ENCODE data around the gene RAB11FIP4. TPM values are rescaled to one million over a fixed set of nuclear protein-coding genes. Genes with fewer than 3 reads are reported as not detected.

Gene RAB11FIP4
- total RNA-seq, 1 donor from 2014 or later = 0.07 TPM

DNA sequence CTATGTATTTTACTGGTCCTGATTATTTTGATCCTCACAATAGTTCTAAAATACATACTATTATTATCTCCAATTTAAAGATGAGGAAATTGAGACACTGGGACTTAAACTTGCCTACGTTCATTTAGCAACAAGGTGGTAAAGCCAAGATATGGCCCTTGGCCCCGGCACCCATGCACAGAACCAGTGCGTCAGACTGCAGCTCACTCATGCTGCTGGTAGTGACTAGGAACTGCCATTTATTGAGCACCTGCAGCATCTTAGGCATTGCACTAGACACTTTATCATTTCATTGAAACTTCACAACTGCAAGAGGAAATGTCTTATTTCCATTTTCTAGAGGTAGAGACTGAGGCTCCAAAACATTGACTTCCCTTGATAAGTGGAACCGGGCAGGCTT is 93.3 kb downstream of the RAB11FIP4 start:
- no peak for DNase-seq (ENCODE audit: low read depth, low spot score)

DNA sequence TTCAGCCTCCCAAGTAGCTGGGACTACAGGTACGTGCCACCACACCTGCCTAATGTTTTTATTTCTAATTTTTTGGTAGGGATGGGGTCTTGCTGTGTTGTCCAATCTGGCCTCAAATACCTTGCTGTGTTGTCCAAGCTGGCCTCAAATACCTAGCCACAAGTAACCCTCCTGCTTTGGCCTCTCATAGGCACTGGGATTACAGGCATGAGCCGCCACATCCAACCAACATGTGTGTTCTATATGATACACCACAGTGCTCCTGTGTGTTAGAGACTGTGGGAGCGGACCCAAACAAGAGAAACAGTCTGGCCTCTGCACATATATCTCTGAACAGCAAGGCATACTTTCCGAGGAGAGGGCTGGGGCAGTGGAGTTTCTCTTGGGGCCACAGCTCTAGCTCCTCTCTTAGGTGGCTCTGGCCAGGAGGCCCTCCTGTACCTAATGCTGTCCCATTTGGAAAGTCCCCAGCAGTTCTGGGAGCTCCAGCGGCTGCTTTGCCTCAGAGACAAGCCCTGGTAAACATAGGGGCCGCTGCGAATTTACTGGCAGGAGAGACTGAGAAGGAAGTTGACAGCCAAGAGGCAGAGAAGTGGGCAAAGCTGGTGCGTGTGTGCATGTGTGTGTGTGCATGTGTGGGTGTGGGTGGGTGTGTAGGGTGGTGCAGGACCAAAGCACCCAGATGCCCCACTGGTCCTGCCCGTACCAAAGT is 95.0 kb downstream of the RAB11FIP4 start:
- DNase-seq (ENCODE audit: low read depth, low spot score) = no peak

DNA sequence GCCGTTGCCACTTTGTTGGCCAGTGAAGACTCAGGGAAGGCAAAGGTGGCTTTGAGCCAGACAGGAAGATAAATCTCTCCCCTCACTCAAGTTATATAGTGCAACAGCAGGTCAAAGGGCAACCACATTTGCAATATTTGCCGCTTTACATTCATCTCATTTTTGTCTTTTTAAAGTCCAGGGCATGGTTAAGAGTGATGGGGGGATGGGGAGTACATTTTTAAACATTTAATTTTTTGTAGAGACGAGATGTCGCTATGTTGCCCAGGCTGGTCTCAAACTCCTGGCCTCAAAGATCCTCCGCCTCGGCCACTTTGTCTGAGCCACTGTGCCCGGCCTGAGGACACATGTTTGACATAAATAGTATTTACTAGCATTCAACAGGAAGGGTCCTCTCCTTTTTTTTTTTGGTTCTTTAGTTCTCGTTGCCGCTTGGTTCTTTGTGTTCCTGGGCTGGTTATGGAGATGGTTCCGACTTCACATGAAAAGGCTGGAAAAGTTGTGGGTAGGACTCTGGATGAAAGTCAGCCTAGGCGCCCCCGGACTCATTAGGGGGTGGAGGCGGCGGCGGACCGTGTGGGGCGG is 95.7 kb downstream of the RAB11FIP4 start:
- DNase-seq (ENCODE audit: low read depth, low spot score) = no peak

DNA sequence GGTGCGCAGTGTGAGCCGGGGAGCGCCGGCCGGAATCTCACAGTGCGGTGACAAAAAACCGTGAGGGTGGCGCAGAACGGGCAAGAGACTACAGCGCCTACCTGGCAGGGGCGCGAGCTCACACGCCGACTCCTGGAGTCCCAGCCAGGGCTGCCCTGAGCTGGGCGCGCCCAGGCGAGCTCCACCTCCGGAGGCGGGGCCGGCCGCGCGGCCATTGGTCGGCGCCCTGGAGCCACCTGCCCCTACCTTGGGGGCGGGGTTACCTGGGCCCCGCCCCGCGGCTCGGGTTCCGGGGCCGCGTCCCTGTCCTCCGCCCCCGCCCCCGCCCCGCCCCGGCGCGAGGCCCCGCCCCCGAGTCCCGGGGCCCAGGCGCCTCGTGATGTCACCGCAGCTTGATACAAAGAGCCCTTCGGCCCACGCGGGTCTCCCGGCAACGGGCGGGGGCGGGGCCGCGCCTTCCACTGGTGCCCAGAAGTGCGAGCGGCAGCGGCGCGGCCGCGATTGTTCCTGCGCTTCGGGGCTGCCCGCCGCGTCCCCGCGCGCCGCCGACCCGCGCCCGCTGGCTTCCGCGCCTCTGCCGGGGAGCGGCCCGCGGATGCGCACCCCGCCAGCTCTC is 96.3 kb downstream of the RAB11FIP4 start:
- no peak for DNase-seq (ENCODE audit: low read depth, low spot score)

DNA sequence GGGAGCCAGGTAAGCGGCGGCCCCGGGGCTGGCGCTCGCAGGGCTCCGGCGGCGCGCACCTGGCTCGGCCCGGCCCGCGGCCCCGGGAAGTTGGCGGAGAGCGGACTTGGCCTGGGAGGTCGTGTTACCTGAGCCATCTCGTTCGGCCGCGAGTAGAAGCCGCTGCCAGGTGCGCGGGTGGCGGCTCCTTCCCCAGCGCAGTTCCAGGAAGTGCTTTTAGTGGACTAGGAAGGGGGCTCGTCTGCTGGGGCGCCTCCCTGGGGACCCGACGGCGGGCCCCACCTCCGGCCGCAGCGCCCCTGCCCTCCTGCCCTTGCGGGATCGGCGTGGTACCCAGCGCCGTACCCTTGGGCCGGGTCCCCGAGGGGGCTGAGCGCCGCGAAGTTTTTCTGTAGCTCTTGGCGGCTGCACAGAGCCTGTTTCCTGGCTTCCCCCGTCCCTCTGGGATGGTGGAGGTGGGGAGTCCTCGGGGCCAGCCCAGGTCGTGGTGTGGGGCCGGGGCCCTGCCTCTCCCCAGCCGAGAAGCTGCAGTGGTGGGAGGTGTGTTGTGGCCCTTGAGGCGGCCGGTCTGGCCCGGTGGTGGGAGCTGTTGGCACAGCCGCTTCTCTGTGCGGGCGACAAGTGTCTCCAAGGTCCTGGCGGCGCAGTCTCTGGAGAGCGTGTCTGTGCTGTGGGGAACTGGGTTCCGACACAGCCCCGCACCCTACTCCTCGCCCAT is 96.9 kb downstream of the RAB11FIP4 start:
- DNase-seq (ENCODE audit: low read depth, low spot score) = no peak

DNA sequence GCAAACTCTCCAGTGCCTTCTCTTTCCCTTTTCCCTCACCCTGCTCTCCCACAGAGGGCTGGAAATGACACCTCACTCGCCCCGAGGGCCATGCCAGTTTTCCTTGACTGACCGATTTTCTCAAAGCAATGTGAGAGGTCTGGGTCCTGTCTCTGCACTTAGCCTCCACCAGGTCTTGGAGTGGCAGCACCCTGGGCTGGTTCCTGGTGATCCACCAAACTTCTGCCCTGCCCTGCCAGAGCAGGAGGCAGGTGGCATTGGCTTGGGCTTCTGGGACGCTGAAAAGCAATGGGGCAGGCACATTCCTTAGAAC is 97.5 kb downstream of the RAB11FIP4 start:
- DNase-seq (ENCODE audit: low read depth, low spot score) = no peak

DNA sequence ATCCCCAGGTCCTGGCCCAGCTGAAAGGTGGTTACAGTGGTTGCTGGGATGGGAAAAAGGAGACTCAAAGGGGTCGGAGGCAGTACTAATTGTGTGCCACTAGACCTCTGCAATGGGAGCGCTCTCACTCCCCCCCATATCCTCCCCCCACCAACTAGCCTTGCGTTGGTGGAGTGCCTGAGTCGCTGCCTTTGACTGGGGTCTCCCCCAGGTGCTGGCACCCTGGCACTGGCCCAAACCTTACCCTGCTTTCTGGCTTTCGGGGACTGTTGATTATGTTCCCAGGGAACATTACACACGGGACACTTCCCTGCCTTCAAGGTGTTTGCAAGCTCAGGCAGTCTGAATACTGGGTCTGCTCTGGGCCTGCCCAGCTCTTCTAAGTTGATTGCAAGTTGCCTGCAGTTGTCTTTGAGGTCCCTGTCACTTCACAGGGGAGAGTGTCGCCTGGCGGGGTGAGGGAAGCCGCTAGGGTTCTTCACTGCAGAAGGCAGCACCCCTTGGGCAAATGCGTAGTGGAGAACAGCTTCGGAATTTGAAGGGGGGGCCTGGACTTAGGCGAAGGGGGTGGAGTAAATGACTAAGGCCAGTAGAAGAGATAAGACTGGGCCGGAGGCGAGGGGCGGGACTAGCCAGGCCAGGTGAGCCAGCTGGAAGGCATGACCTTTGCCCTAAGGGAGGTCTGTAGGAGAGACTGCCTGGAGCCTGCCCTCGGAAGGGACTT is 98.0 kb downstream of the RAB11FIP4 start:
- DNase-seq (ENCODE audit: low read depth, low spot score) = no peak

DNA sequence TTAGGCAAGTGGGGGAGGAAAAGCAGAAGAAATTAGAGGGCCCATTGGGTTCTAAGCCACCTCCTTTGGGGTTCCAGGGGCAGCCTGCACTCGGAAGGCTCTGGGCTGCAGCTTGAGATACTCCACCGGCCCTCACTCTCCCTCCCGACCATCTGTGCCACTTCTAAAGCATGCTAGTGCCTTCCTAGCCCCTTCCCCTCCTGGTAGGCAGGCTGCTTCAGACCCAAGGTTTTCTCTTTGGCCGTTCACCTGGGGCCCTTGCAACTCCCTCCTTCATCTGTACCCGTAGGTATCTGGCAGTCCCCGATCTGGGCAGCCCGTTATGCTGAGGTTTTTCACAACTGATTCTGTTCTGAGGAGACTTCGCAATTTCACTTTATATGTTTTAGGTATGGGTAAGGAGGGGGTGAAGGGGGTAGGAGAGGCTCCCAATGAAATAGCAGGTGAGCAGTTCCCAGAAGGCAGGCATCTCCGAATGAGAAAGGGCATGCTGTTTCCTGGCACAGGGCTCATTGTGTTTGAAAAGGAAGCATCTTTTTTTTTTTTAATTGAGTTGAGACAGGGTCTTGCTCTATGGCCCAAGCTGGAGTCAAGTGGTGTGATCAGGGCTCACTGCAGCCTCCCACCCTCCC is 98.7 kb downstream of the RAB11FIP4 start:
- no peak for DNase-seq (ENCODE audit: low read depth, low spot score)

DNA sequence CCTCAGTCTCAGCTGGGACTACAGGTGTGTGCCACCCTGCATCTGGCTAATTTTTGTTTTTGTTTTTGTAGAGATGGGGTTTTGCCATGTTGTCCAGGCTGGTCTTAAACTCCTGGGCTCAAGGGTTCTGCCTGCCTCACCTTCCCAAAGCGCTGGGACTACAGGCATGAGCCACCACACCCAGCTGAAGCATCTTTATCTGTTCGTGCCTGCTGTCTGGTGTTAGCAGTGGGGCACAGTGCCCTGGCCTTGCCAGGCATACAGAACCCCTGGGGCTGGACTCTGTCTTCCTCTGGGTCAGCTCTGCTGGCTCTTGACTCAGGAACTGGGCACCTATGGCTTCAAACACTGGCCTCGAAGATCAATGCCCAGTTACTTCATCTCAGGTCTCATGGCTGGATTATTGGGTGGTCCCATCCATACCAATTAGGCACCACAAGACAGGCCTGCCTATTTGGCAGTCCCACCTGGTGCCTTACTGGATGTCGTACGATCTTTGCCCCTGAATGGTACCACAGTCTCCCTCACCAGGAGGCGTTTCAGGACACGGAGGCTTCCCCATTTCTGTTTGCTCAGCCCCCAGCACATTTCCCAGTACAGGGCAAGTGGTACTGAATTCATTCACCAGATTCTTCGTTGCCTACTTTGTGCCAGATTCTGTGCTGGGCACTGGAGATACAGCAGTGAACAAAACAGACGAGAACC is 99.3 kb downstream of the RAB11FIP4 start:
- DNase-seq (ENCODE audit: low read depth, low spot score) = no peak

DNA sequence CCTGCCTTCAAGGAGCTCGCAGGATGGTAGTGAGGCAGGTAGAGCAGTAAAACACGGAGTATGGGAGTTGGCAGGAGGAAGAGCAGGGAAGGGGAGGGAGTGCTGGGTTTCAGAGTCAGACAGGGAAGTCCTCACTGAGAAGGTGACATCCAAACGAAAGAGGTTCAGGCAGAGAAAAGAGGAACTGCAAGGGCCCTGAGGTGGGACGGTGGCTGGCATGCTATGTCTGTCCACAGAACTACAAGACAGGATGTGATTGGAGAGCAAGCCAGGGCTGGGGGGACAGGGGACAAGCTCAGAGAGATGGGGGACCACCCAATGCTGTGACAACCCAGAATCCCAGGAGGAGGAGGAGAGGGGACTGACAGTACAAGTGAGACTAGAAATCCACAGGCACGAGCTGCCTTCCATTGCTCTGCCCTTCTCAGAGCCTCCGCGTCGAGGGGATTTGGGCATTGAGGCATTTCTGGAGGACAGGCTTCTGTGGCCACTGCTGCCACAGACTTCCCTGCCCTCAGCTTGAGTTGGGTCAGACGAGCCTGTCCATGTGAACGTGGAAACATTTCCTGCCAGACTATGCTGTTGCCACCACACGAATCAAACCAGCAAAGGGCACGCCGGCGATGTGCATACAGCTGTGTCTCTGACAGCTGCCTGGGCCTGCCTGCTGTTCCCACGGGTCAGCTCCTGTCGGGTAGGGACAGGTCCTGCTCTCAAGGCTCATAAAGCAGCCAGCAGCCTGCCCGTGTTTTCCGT is 100.1 kb downstream of the RAB11FIP4 start:
- DNase-seq (ENCODE audit: low read depth, low spot score) = no peak

DNA sequence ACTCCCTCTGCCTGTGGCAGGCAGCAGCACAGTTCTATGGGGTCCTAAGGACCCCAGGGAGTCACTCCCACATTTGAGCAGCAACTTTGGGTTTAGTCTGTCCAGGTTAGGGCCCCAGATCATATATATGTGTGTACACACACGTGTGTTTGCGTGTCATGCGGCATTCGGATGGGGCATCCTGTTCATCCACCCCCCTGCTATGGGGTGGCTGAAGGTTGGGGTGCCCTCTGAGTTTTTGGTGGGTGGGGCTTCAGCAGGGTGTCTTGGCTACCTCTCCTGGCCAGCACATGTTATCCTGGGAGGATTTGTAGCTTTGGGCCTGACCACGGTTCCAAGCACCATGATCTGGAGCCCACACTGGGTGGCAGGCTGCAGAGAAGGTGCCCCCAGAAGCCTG is 100.7 kb downstream of the RAB11FIP4 start:
- no peak for DNase-seq (ENCODE audit: low read depth, low spot score)

DNA sequence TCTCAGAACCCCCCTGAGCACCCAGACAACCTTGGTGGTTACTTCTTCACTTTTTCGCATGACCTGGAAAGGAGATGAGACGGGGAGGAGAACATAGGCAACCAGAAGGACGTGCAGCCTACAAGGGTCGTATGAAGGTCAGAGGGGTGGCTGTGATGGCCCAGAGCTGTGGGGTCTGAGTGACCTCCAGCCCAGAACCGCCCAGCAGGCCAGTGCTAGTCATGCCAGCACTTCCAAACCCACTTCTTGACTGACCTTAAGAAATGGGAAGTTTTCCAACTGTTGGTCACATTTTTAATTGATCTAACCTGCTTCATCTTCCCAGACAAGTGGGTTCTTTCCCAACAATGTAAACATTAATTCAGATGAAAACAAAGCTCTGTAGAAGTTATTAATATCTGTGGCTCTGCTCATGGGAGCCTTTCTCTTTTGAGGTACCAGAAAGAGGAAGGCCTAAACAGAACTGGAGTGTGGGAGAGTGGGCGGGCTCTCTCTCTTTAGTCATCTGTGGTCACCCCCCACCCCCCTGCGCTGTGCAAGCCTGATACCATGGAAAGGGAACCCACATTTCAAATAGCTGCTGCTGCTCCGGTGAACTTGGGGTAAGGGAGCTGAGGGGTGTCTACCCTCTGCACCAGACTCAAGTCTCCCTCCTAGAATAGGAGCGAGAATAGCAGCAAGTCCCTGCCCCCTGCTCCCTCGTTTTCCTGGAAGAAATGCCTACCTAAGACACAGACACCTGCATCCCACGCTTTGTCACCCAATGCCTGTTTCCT is 101.6 kb downstream of the RAB11FIP4 start:
- no peak for DNase-seq (ENCODE audit: low read depth, low spot score)

DNA sequence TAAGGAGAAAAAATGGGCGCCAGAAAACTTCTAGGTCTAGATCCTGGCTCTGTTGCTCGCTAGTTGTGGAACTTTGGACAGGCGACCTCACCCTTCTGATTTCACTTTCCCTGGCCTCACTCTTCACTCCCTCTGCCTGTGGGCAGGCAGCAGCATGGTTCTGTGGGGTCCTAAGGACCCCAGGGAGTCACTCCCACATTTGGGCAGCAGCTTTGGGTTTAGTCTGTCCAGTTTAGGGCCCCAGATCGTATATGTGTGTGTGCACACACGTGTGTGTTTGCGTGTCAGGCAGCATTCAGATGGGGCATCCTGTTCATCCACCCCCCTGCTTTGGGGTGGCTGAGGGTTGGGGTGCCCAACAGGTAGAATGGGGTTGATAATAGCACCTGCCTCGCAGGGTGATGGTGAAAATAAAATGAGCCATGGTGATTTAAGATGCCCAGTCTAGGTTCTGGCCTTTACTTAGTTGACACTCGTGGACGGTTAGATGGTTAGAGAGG is 102.2 kb downstream of the RAB11FIP4 start:
- no peak for DNase-seq (ENCODE audit: low read depth, low spot score)

DNA sequence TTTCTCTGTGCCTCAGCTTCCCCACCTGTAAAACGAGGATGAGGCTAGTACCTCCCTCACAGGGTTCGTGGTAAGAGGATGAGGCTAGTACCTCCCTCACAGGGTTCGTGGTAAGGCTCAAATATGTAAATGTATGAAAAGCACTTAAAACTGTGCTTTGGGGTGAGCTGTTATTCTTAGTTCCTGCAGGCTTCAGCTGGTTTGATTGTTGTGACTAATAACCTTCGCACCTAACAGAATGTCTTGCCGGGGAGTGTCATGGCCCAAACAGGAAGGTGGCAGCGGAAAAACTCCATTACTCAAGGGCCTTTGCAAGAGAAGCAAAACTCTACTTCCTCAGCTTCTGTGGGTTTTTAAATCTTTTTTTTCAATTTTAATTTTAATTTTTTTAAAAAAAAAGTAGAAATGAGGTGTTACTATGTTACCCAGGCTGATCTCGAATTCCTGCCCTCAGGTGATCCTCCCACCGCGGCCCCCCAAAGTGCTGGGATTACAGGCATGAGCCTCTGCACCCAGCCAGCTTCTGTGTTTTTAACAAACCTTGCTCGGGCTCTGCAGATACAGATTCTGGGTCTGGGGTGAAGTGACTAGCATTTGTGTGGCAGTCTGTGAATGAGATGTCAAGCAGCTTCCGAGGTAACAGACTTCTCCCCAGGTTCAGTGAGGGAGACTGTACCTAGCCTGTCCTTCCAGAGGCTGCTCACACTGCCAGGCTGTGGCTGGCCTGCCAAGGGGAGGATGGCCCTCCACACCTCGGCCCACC is 103.0 kb downstream of the RAB11FIP4 start:
- no peak for DNase-seq (ENCODE audit: low read depth, low spot score)

DNA sequence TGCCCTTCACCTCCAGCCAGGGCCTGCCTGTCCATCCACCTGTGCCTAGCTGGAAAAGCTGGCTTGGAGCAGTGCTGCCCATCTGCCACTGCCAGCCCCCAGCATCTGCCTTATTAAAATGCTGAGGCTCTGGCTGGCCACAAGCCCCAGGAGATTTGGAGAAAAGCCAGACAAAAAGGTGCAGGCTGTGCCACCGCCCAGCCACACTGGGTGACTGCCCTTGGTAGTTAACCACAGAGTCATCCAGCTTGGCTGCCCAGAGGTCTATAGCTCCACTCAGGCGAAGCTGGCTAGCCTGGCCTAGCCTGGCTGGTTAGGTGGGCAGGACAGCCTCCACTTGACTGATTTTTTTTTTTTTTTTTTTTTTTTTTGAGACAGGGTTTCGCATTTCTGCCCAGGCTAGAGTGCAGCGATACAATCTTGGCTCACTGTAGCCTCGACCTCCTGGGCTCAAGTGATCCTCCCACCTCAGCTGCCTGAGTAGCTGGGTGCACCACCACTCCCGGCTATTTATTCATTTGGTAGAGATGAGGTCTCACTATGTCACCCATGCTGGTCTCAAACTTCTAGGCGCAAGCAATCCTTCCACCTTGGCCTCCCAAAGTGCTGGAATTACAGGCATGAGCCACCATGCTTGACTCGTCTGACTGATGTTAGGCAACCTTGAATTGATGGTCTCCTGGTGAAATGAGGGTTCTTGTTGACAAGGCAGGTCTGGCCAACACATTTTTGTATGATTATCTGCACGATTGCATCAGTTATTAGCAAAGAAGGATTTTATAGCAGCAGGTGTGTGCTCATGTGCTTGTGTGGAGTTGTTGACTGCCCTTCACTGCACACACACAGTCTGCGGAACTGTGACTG is 103.8 kb downstream of the RAB11FIP4 start:
- no peak for DNase-seq (ENCODE audit: low read depth, low spot score)

DNA sequence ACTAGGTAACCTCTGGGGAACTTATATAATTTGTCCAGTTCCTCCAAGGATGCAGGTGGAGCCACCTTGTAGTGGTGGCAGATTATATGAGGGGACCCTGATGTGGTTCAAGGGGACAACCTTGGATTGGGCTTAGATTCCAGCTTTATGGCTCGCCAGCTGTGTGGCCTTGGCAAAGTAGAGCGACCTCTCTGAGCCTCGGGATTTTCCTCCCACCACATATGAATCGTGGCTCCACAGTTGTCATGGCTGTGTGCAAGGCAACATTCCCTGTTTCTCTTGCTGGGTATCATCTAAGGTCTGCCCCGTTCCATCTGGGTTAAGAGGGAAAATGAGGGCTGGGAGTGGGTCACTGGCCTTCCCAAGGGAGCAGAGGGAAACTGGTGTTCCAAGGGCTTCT is 104.6 kb downstream of the RAB11FIP4 start:
- no peak for DNase-seq (ENCODE audit: low read depth, low spot score)

DNA sequence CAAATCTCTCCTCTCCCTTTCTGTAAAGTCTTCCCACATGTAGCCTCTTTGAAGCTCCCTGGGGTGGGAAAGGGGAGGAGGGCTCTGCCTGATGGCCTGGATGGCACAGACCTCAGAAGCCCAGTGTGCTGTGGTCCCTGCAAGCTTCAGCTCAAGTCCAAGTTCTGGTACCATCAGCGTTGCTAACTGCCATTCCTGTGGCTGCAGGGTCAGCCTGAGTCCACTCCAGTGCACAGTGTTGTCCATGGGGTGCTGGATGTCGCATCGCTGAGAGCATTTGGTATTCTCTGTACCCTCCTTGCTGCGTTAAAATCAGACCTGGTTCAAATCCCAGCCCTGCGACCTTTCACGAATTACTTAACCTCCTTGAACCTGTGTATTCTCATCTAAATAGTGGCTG is 105.1 kb downstream of the RAB11FIP4 start:
- no peak for DNase-seq (ENCODE audit: low read depth, low spot score)
